Islet of Langerhans (tissue), 1 donor: ENCODE data around the gene METAP1D.

Experiments
- FAIRE-seq: peaks from one replicate; lab custom pipeline; 2011; peaks lifted over from hg19 to GRCh38; lab: Jason Lieb, UNC

The METAP1D gene

DNA sequence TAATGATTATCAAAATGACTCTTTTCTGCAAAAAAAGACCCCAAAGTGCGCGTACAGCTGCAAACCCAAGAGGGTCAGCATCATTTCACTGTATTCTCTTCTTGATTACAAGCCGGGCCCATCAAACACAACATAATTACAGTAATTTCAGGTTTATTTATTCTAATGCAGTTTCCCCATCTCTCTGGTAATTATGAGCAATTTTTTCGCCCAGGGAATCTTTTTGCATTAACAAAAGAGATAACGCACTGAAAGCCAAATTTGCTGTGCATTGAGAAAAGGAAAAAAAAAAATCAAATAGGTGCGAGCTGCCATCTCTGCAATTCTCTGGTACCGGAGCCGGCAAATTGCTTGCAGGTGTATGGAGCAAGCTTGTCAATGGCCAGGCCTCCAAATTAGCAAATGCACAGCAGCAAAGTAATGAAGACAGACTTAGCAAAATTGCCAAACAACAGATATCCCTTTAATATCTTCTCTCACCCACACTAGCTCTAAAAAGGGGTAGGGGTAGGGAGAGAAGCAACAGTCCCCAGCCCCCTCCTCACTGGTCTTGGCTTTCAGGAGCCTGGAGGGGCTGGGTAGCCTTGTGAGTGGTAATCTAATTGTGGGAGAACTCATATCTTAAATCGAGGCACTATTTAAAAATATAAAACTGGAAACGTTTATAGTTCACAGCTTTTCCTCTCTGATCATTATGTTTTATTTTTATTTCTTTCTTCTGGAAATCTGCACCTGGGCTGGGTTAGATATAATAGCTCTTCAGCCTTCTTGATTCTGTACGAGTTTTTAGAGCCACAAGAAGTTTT is 92.2 kb downstream of the METAP1D start:
- FAIRE-seq: no peak

DNA sequence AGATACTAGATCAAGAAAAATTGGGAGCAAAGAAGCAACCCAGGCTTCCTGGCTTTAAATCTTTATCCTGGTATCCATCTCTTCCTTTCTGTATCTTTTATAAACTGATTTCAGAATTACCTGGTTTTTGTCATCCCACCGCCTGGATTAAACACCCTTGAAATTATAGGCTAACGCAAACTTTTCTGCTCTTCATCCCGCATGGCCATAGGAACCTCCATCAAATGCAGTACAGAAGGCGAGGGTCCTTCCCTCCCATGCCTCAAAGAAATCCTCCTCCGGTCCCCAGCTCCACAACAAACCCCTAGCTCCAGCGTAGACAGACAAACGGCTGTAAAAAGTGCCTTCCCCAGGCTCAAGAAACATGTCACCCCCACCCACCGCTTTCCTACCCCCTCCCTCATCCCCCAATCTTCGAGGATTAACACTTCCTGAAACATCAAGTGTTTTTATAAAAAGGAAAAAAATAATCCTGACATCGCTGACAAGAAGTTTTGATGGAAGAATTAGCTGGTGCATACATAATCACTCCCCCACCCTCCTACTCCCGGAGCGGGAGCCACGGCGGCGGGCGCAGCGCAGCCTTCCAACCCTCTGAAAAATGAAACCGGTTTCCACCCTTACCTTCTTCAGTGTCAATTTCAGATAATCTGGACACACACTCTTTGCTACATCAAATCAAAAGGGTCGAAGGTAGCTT is 93.1 kb downstream of the METAP1D start:
- FAIRE-seq: no peak

GRCh38 chr2:172093416-172094293 is 93.9 kb downstream of the METAP1D start:
- FAIRE-seq: no peak

- no peak for FAIRE-seq
Measured at GRCh38 chr2:172094294-172095145, 94.8 kb downstream of the METAP1D start.

DNA sequence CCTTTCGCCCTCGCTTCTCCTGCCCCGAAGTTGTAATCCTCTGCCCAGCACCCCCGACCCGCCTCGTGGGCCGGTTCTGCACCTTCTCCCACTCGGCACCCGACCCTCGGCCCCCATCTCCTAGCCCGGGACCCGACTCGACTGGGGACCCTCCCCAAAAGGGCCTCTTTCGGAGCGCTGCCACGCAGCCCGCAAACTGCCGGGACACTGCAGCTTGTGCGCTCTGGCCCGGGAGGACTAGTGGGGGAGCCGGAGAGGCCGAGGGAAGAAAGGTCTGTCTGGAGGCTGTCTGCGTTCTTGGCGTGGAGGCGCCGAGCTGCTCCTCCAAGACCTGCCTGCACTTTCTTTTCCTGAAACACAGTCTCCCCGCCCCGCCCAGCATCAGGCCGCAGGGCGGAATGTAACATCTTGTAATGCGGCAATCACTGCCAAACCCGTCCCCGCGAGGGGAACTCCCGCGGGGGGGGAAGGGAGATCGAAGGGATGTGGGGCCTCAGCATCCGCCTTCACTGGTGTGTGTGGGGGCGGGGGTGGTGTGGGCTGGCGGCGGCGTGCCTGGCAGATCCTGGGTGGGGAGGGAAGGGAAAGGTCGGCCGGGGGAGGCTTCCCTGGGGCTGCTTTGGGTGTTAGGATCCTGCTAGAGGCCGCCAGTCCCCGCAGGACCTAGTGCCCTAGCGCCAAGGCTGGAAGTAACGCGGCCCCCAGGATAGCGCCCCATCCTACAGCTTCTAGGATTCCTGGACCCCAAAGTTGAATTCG is 95.6 kb downstream of the METAP1D start:
- no peak for FAIRE-seq

GRCh38 chr2:172095905-172096625 is 96.3 kb downstream of the METAP1D start:
- no peak for FAIRE-seq

GRCh38 chr2:172096626-172097547 is 97.1 kb downstream of the METAP1D start:
- no peak for FAIRE-seq

DNA sequence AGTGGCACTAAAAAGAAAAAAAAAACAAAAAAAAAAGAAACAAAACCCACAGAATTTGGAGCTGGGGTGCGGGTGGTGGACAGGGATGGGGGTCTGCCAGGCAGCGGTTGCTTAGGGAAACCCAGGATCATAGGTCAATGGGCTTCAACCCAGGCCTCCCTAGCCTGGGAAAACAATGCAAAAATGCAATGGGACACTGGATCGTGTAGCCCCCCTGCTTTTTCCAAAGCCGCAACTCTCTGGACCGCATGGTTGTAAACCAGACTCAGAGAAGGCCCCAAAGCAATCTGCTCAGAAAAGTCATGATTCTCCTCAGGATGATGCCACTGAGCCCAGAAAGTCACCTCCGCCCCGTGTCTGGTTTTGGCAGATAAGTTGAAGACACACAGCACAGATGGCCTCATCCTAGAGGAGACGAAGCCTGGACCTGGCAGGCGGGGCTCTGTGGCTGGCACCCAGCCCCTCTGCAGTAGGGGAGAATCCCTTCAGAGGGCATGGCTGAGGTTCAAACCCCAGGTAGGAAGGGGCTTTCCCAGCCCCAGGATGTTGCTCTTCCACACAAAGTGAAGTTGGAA is 97.9 kb downstream of the METAP1D start:
- no peak for FAIRE-seq

- FAIRE-seq: no peak
Measured at GRCh38 chr2:172098287-172098649, 98.5 kb downstream of the METAP1D start.

DNA sequence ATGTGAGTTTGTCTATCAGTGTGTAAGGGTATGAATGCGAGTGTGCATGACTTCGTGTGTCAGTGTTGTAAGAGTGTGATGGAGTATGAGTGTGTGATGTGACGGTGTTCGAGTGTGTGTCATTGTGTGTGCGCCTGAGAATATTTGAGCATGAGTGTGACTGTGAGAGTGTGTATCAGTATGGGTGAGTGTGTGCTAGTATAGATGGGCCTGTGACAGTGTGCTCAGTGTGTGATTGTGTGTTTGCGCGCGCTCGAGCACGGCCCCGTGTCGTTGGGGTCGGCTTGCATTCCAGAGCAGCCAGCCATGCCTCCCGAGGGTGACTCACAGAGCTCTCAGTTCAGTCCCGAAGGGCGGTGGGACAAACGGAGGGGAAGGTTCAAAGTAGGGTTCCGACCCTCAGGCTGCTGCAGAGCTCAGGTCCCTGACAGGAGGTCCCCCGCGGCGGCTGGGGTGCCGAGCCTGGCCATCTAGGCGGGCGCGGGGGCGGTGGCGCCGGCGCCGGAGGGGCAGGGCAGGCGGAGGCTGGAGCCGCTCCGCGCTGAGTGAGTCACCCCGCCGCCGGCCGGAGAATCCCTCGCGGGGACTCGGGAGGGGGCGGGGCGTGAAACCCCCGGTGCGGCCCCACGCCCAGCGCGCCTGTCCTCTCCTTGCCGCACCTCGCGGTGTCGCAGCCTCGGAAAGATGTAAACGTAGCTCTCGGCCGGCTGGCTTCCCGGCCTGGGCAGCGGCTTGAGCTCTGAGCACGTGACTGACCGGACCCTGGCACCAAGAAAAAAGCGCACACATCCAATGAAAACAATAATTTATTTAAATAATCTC is 99.1 kb downstream of the METAP1D start:
- no peak for FAIRE-seq

DNA sequence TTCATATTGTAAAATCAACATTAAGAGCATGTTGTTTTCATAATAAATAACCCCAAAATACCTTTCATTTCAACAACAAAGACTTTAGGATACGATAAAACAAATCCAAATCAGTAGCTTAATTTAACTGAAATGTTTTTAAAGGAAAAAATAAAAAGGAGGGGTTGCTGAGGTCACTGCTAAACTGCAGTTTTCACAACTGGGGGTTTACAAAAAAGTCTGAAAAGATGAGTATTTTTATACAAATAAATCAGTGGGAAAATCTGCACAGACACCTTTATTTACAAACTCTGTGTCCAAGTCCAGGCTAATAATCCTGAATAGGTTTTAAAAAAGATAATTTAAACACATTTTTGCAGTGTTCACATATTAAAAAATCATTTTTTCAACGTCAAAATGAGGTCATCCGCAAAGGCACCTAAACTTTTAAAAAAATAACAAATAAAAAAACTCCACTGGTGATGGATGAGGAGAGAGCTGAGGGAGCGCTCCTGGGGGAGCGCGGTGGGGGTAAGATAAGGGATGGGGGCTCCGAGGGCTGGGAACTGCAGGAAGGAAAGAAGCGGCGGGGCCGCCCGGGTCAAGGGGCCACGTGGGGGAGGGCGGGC is 99.8 kb downstream of the METAP1D start:
- no peak for FAIRE-seq

- FAIRE-seq: no peak
Measured at GRCh38 chr2:172100080-172100934, 100.6 kb downstream of the METAP1D start.

DNA sequence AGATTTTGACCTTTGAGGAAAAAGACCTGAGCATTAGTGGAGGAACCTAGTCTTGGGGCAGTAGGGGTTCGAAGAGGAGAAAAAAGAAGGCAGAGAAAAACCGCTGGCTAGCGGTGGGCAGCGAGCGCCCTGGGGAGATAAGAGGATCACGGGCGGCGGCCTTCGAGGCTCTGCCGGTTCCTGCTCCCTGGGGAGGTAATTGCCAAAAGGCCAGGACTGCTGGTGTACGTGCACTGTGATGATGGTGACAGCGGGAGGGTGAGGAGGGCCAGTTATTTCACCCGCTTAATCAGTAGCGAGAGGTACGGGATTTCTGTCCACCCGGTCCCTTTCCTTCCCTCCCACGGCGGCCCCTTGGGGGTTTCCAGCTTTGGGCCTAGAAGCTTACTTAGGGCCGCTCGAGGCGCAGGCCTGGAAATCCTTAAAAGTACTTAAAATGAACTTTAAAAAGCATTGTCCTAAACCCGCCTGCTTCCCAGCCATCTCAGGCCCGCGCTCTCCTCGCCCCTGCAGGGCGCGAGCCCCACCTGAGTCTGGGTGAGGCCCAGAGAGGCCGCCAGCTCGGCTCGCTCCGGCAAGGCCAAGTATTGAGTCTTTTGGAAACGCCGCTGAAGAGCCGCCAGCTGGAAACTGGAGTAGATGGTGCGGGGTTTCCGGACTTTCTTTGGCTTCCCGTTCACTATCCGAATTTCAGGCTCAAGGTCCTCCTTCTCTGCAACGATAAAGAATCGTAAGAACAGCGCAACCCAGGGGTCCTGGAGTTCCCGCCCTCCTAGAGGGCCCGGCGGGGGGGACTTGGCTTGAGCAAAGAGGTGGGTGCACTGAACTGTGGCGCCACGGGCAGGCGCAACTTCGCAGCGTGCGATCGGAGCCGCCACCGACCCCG is 101.4 kb downstream of the METAP1D start:
- FAIRE-seq: no peak

- FAIRE-seq: no peak
Measured at GRCh38 chr2:172101821-172102390, 102.2 kb downstream of the METAP1D start.
